ENCODE measurements around the gene CDC42BPB. TPM values are rescaled to one million over a fixed set of nuclear protein-coding genes. Genes with fewer than 3 reads are reported as not detected.
A peak's percentile ranks its signal among the peaks of the same experiment; 100 is the strongest.

CDC42BPB gene
- total and polyA plus RNA-seq, 2 of the 13 experiments (the other 11 are each of a cell fraction or from before 2014, with no cell fraction given) = 19.7 to 32.3 TPM

GRCh38 chr14:103091041-103091882 lies 33.9 kb upstream of the CDC42BPB start (continued):
- 0 out of 2 replicates have a peak, but pooled peaks have one; percentile 32 for TF ChIP-seq ZNF777 (CRISPR knock-in tag; IDR thresholded peaks at IDR 0.05)
- peak; percentile 80 for TF ChIP-seq MNT (IDR thresholded peaks at IDR 0.05)
- TF ChIP-seq HNRNPUL1 (IDR thresholded peaks at IDR 0.05; ENCODE audit: low read depth, low read length) = no peak
- 0 out of 2 replicates have a peak, but pooled peaks have one; percentile 39 for TF ChIP-seq MXD1 (CRISPR knock-in tag; IDR thresholded peaks at IDR 0.05)
- TF ChIP-seq ZNF235 (CRISPR knock-in tag; IDR thresholded peaks at IDR 0.05; ENCODE audit: borderline replicate concordance) = 0 out of 2 replicates have a peak, but pooled peaks have one; percentile 34
- TF ChIP-seq HNRNPL (IDR thresholded peaks at IDR 0.05; ENCODE audit: low read depth, low read length) = peak; percentile 76; the same call in 1 of the 2 replicates
- peak; percentile 42 for TF ChIP-seq HNRNPLL (IDR thresholded peaks at IDR 0.05; ENCODE audit: low read depth, low read length, poor library complexity, severe bottlenecking)
- no peak for TF ChIP-seq KLF16 (CRISPR knock-in tag; IDR thresholded peaks at IDR 0.05)
- TF ChIP-seq PTBP1 (IDR thresholded peaks at IDR 0.05; ENCODE audit: low read depth, low read length, poor library complexity, severe bottlenecking) = no peak
- peak; percentile 63; the same call in 1 of the 2 replicates for TF ChIP-seq THRA (CRISPR knock-in tag; IDR thresholded peaks at IDR 0.05; ENCODE audit: borderline replicate concordance)
- TF ChIP-seq RAD21 (CRISPR knock-in tag; IDR thresholded peaks at IDR 0.05) = peak; percentile 41; the same call in 1 of the 2 replicates
- no peak for TF ChIP-seq ZNF781 (CRISPR knock-in tag; IDR thresholded peaks at IDR 0.05; ENCODE audit: borderline replicate concordance, not compliant biosample characterization)
- no peak for TF ChIP-seq DRAP1 (CRISPR knock-in tag; IDR thresholded peaks at IDR 0.05)
- peak; percentile 35; the same call in 1 of the 2 replicates for TF ChIP-seq DR1 (CRISPR knock-in tag; IDR thresholded peaks at IDR 0.05)
- no peak for TF ChIP-seq TCF12 (IDR thresholded peaks at IDR 0.05)
- TF ChIP-seq TCF12 (CRISPR knock-in tag; IDR thresholded peaks at IDR 0.05) = peak; percentile 50; the same call in 1 of the 2 replicates
- peak; percentile 67; the same call in 1 of the 2 replicates for TF ChIP-seq KDM5B (CRISPR knock-in tag; IDR thresholded peaks at IDR 0.05; ENCODE audit: borderline replicate concordance)
- TF ChIP-seq STAG1 (CRISPR knock-in tag; IDR thresholded peaks at IDR 0.05) = peak; percentile 30
- 0 out of 2 replicates have a peak, but pooled peaks have one; percentile 14 for TF ChIP-seq ZBTB10 (CRISPR knock-in tag; IDR thresholded peaks at IDR 0.05; ENCODE audit: borderline replicate concordance)
- TF ChIP-seq POGZ (CRISPR knock-in tag; IDR thresholded peaks at IDR 0.05) = 0 out of 2 replicates have a peak, but pooled peaks have one; percentile 15
- no peak for TF ChIP-seq GABPA (IDR thresholded peaks at IDR 0.05; ENCODE audit: low read depth, low read length)
- peak; percentile 69 for TF ChIP-seq GABPA (CRISPR knock-in tag; IDR thresholded peaks at IDR 0.05; ENCODE audit: low read depth)
- peak; percentile 94 for TF ChIP-seq ZSCAN25 (CRISPR knock-in tag; IDR thresholded peaks at IDR 0.05)
